ENCODE measurements around the gene PPEF2. TPM values are rescaled to one million over a fixed set of nuclear protein-coding genes. Genes with fewer than 3 reads are reported as not detected.

PPEF2 gene
- total RNA-seq = not detected in 2 replicates

GRCh38 chr4:75902352-75902751, at the start of gene PPEF2:
PPEF2 (minus strand) TSS chr4:75902452; CDS start chr4:75896325, 6,127 bp downstream.

GRCh38 chr4:75940692-75941253, 38.5 kb upstream of the PPEF2 start, which contains the start of gene NAAA:
NAAA (minus strand) TSS chr4:75941013; CDS start chr4:75940949, 64 bp downstream.

Other genes starting within 250 kb of the PPEF2 start
- gene G3BP2, start 229.0 kb downstream of the PPEF2 start, total RNA-seq = 161 and 185 TPM in 2 replicates
- 124 and 129 TPM in 2 replicates for gene USO1, start 177.9 kb downstream of the PPEF2 start, total RNA-seq
- gene NAAA, start 38.6 kb upstream of the PPEF2 start, total RNA-seq = 30.7 and 35.6 TPM in 2 replicates
- 28.1 and 33.9 TPM in 2 replicates for gene SDAD1, start 88.5 kb upstream of the PPEF2 start, total RNA-seq
- gene CXCL9, start 105.1 kb upstream of the PPEF2 start, total RNA-seq = not detected in 2 replicates
- 1.8 TPM in 1 of 2 replicates, not detected in the other for gene CXCL10, start 121.0 kb upstream of the PPEF2 start, total RNA-seq
- 0.15 TPM in 1 of 2 replicates, not detected in the other for gene CXCL11, start 133.6 kb upstream of the PPEF2 start, total RNA-seq
- gene ART3, start 172.3 kb upstream of the PPEF2 start, total RNA-seq = not detected in 2 replicates
- gene NUP54, start 245.9 kb upstream of the PPEF2 start, total RNA-seq = 48.8 and 76.2 TPM in 2 replicates

Data from smooth muscle cell of trachea (primary cell).